ENCODE results near the gene AKT3.

GRCh38 chr1:243455760-243456651, 394.0 kb downstream of the AKT3 start:
- TF ChIP-seq EP300 (IDR thresholded peaks at IDR 0.05; ENCODE audit: borderline replicate concordance in 1 of 2, low read depth in 2 of 2, low read length in 2 of 2) (no peak), CTCF (IDR thresholded peaks at IDR 0.05; ENCODE audit: control extremely low read depth in 1 of 3, insufficient read depth in 1 of 3, low read depth in 1 of 3, low read length in 3 of 3) (no peak), SIN3A (conservative IDR thresholded peaks at IDR 0.05 in 1 of 2, IDR thresholded peaks at IDR 0.05 in 1 of 2; ENCODE audit: low read depth in 1 of 2, low read length in 2 of 2) (no peak), SP2 (IDR thresholded peaks at IDR 0.05; ENCODE audit: low read length) (no peak), HDAC2 (IDR thresholded peaks at IDR 0.05; ENCODE audit: borderline replicate concordance in 1 of 2, low read depth in 2 of 2, low read length in 2 of 2) (no peak), SUZ12 (IDR thresholded peaks at IDR 0.05; ENCODE audit: low read length) (no peak), EZH2 (IDR thresholded peaks at IDR 0.05; ENCODE audit: low read depth, low read length, severe bottlenecking) (no peak), BACH1 (IDR thresholded peaks at IDR 0.05; ENCODE audit: low read length) (no peak), POLR2AphosphoS5 (IDR thresholded peaks at IDR 0.05; ENCODE audit: low read depth, low read length) (no peak), TEAD4 (IDR thresholded peaks at IDR 0.05; ENCODE audit: low read depth, low read length) (no peak), CEBPB (IDR thresholded peaks at IDR 0.05; ENCODE audit: low read depth, low read length) (no peak), TAF1 (IDR thresholded peaks at IDR 0.05; ENCODE audit: low read depth, low read length) (no peak)

Measured in H1 (cell line).